DOHH2 (cell line): ENCODE measurements around the gene TOP2A.

Experiments
- EZH2phosphoT487 ChIP-seq: fragments of 200-600 bp; sonication (generic); IDR thresholded peaks from 2 replicates; pipeline ENCODE4 v1.6.1; 2017; ENCODE audit warnings: borderline replicate concordance, mild to moderate bottlenecking, antibody characterized with exemption, low read length, moderate library complexity, mixed read lengths
- TF ChIP-seq, protein P1 (sequence below): fragments of 200-600 bp; sonication (generic); IDR thresholded peaks from one replicate; pipeline ENCODE4 v1.5.1; 2014; ENCODE audit warnings: antibody characterized with exemption, mild to moderate bottlenecking, low read depth, low read length; ENCODE audit not compliant: poor library complexity, severe bottlenecking

DNA sequence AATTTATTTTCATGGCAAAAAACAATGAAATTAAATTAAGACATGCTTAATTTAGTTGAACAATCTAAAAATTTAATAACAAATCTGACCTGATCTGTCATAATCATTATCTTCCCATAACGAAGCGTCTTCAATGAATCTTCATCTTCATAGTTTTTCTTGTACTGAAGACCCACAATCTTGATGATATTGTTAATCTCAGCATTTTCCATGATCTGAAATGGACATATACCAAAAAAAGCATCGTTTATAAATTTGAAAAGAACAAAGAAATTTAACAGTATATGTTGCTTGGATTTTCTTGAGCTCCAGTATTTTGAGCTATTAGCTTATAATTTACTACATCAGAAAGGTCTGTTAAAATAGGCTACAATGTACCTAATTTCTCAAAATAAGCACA, 10.2 kb downstream of the TOP2A start:
- no peak for TF ChIP-seq EZH2phosphoT487
- TF ChIP-seq, protein P1, sequence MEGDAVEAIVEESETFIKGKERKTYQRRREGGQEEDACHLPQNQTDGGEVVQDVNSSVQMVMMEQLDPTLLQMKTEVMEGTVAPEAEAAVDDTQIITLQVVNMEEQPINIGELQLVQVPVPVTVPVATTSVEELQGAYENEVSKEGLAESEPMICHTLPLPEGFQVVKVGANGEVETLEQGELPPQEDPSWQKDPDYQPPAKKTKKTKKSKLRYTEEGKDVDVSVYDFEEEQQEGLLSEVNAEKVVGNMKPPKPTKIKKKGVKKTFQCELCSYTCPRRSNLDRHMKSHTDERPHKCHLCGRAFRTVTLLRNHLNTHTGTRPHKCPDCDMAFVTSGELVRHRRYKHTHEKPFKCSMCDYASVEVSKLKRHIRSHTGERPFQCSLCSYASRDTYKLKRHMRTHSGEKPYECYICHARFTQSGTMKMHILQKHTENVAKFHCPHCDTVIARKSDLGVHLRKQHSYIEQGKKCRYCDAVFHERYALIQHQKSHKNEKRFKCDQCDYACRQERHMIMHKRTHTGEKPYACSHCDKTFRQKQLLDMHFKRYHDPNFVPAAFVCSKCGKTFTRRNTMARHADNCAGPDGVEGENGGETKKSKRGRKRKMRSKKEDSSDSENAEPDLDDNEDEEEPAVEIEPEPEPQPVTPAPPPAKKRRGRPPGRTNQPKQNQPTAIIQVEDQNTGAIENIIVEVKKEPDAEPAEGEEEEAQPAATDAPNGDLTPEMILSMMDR, result no peak
